ENCODE data around the gene LRRC52. TPM values are rescaled to one million over a fixed set of nuclear protein-coding genes. Genes with fewer than 3 reads are reported as not detected.
"Not testable (repeated sequence)": the region's sequence is repeated elsewhere in the genome, so short reads cannot be mapped to it uniquely, and the experiment has no call there.

Gene LRRC52
- total RNA-seq, 4 donors from 2014 or later = not detected

DNA sequence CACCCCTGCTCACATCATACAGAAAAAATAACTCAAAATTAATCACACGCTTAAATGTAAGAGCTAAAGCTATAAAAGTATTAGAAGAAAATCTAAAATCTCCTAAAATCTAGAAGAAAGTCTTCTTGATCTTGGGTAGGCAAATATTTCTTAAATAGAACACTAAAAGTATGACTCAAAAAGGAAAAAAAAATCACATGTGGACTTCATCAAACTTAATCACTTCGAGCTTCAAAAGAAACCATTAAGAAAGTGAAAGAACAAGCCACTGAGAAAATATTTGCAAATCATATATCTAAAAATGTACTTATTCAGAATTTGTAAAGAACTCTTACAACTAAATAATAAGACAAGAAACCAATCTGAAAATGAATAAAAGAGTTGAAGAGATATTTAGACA is 32.7 kb downstream of the LRRC52 start:
- ATAC-seq = no peak
- no peaks in the 10 kb centered on the region for H3K4me1 ChIP-seq
- no peak overlapping the region for H3K27ac ChIP-seq
- TF ChIP-seq POLR2A (IDR thresholded peaks at IDR 0.05) (no peak), POLR2AphosphoS5 (IDR thresholded peaks at IDR 0.05) (no peak), EP300 (IDR thresholded peaks at IDR 0.05) (no peak)
- TF ChIP-seq, protein P1, sequence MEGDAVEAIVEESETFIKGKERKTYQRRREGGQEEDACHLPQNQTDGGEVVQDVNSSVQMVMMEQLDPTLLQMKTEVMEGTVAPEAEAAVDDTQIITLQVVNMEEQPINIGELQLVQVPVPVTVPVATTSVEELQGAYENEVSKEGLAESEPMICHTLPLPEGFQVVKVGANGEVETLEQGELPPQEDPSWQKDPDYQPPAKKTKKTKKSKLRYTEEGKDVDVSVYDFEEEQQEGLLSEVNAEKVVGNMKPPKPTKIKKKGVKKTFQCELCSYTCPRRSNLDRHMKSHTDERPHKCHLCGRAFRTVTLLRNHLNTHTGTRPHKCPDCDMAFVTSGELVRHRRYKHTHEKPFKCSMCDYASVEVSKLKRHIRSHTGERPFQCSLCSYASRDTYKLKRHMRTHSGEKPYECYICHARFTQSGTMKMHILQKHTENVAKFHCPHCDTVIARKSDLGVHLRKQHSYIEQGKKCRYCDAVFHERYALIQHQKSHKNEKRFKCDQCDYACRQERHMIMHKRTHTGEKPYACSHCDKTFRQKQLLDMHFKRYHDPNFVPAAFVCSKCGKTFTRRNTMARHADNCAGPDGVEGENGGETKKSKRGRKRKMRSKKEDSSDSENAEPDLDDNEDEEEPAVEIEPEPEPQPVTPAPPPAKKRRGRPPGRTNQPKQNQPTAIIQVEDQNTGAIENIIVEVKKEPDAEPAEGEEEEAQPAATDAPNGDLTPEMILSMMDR (IDR thresholded peaks at IDR 0.05) = no peak
- peaks cover 15% of the 10 kb centered on the region for H3K27me3 ChIP-seq
- H3K36me3 ChIP-seq = no peaks in the 10 kb centered on the region
- H3K4me3 ChIP-seq = no peak overlapping the region
- WGBS, 2 donors (ENCODE audit: low coverage in 1 of 2) = 47 to 66% methylated on average over 2 of the region's 2 CpGs
- no peaks in the 10 kb centered on the region for H3K9me3 ChIP-seq

DNA sequence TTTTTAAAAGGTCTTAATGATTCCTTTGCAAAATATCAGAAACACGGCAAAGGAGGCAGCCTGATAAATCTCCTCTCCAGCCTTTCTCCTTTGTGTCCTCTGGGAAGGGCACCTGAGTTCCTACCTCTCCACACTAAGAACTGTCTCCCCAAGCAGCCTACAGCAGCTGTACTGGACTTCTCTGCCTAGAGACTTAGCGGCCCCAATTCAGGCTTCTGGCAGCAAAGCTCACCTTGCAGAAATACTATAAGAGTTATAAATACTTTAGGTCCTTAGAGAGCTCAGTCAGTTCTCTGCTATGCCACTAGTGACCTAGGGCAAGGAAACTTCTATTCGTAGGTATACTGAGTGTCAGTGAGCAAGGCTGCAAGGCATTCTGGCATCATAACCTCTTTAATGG is 33.9 kb downstream of the LRRC52 start:
- H3K27me3 ChIP-seq = peaks cover 8% of the 10 kb centered on the region
- H3K4me3 ChIP-seq = no peak overlapping the region
- WGBS, 2 donors (ENCODE audit: low coverage in 1 of 2) = 86 to 90% methylated on average over 2 to 3 of the region's 3 CpGs
- no peaks in the 10 kb centered on the region for H3K9me3 ChIP-seq
- H3K36me3 ChIP-seq = no peaks in the 10 kb centered on the region
- no peak overlapping the region for H3K27ac ChIP-seq
- ATAC-seq = no peak
- H3K4me1 ChIP-seq = no peaks in the 10 kb centered on the region
- TF ChIP-seq, protein P1 (IDR thresholded peaks at IDR 0.05) = no peak
- TF ChIP-seq EP300 (IDR thresholded peaks at IDR 0.05) = no peak
- TF ChIP-seq POLR2A (IDR thresholded peaks at IDR 0.05) = no peak
- TF ChIP-seq POLR2AphosphoS5 (IDR thresholded peaks at IDR 0.05) = no peak

DNA sequence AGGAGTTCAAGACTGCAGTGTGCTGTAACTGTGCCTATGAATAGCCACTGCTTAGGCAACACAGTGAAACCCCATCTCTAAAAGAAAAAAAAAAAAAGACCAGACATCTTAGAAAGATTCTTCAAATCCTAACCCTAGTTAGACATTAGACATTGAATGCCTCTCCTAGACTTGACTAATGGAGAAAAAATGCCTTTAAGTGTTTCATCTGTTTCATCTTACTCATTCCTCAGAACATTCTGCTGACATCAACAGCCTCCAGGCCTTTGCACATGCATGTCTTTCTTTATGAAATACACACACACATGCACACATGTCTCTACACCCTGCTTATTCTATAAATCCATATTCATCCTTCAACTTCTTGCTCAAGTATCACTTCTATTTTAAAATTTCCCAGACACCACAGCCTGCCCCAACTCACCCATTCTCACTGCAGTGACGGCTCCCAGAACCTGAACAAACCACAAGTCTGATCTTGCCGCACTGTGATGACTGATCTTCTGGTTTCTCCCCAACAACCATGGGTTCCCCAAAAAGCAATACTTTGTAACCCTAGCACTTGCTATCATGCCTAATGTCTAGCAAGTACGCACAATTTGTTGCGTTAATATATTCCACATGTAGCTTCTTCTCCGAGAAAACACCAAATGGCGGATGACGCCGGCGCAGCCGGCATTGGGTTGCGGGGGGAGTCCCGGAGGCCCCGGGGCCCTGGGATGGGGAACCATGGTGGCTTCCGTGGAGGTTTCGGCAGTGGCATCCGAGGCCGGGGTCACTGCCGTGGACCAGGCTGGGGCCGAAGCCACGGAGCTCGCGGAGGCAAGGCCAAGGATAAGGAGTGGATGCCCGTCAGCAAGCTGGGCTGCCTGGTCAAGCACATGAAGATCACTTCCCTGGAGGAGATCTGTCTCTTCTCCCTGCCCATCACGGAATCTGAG is 37.4 kb downstream of the LRRC52 start:
- H3K4me1 ChIP-seq = no peaks in the 10 kb centered on the region
- H3K9me3 ChIP-seq = no peaks in the 10 kb centered on the region
- H3K27ac ChIP-seq = no peak overlapping the region
- whole genome bisulfite sequencing, 2 donors (ENCODE audit: low coverage in 1 of 2) = 90 to 92% methylated on average over 2 to 4 of the region's 24 CpGs
- H3K4me3 ChIP-seq = no peak overlapping the region
- TF ChIP-seq, protein P1 (IDR thresholded peaks at IDR 0.05) = no peak
- TF ChIP-seq POLR2AphosphoS5 (IDR thresholded peaks at IDR 0.05) = no peak
- no peak for TF ChIP-seq EP300 (IDR thresholded peaks at IDR 0.05)
- TF ChIP-seq POLR2A (IDR thresholded peaks at IDR 0.05) = no peak
- no peaks in the 10 kb centered on the region for H3K36me3 ChIP-seq
- peaks cover 6% of the 10 kb centered on the region for H3K27me3 ChIP-seq
- ATAC-seq = no peak

DNA sequence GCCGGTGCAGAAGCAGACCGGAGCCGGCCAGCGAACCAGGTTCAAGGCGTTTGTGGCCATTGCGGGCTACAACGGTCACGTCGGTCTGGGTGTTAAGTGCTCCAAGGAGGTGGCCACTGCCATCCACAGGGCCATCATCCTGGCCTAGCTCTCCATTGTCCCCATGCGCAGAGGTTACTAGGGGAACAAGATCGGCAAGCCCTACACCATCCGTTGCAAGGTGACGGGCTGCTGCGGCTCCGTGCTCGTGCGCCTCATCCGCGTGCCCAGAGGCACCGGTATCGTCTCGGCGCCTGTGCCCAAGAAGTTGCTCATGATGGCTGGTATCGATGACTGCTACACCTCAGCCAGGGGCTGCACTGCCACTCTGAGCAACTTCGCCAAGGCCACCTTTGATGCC is 38.1 kb downstream of the LRRC52 start:
- Histone ChIP-seq H3K4me3 (no peak overlapping the region), H3K36me3 (no peaks in the 10 kb centered on the region), H3K9me3 (no peaks in the 10 kb centered on the region), H3K27ac (no peak overlapping the region), H3K4me1 (no peaks in the 10 kb centered on the region), H3K27me3 (peaks cover 6% of the 10 kb centered on the region)
- TF ChIP-seq EP300 (IDR thresholded peaks at IDR 0.05) = no peak
- TF ChIP-seq, protein P1 (IDR thresholded peaks at IDR 0.05) = no peak
- no peak for TF ChIP-seq POLR2AphosphoS5 (IDR thresholded peaks at IDR 0.05)
- TF ChIP-seq POLR2A (IDR thresholded peaks at IDR 0.05) = no peak
- WGBS, 2 donors (ENCODE audit: low coverage in 1 of 2) = 99% methylated on average over 16 of the region's 25 CpGs; no CpG with 5 or more reads in 1 of the 2 donors
- ATAC-seq = no peak

DNA sequence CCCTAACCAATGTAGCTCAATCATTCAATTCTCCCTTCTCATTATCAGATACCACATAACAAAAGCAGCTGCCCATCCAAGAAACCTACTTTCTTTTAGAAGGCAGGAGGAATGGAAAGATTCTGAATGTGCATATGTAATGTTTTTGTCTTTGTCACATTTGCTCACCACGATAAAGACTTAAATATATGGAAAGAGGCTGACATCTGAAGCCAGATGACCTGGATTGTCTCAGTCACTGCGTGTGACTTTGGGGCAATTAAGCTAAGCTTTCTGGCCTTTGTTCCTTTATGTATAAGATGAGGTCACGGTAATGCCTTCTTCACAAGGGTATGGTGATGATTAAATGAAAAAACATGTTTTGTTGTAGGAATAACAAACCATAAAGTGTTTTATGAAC is 42.6 kb downstream of the LRRC52 start:
- Histone ChIP-seq H3K4me1 (no peaks in the 10 kb centered on the region), H3K27me3 (peaks cover 11% of the 10 kb centered on the region), H3K36me3 (no peaks in the 10 kb centered on the region), H3K27ac (no peak overlapping the region), H3K4me3 (no peak overlapping the region), H3K9me3 (no peaks in the 10 kb centered on the region)
- TF ChIP-seq, protein P1 (IDR thresholded peaks at IDR 0.05) = no peak
- no peak for TF ChIP-seq EP300 (IDR thresholded peaks at IDR 0.05)
- TF ChIP-seq POLR2AphosphoS5 (IDR thresholded peaks at IDR 0.05) = no peak
- TF ChIP-seq POLR2A (IDR thresholded peaks at IDR 0.05) = no peak
- 61 to 79% methylated on average over 3 of the region's 3 CpGs for WGBS, 2 donors (ENCODE audit: low coverage in 1 of 2)
- ATAC-seq = no peak

DNA sequence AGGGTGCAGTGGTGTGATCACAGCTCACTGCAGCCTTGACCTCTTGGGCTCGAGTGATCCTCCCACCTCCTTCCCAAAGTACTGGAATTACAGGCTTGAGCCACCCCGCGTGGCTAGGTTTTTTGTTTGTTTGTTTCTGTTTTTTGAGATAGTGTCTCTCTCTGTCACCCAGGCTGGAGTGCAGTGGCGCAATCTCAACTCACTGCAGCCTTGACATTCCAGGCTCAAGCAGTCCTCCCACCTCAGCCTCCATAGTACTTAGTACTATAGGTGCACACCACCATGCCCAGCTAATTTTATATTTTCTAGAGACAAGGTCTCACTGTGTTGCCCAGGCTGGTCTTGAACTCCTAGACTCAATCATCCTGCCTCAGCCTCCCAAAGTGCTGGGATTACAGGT is 47.6 kb downstream of the LRRC52 start:
- not testable (repeated sequence) for H3K4me3 ChIP-seq, H3K27ac ChIP-seq, H3K9me3 ChIP-seq, ATAC-seq, H3K36me3 ChIP-seq, H3K4me1 ChIP-seq
- 40 to 83% methylated on average over 1 to 4 of the region's 4 CpGs for WGBS, 2 donors (ENCODE audit: low coverage in 1 of 2)
- H3K27me3 ChIP-seq = peaks cover 26% of the 10 kb centered on the region

All from gastroesophageal sphincter (tissue), 4 donors.